GM06990 (cell line): ENCODE measurements around the gene MIER3.

Experiments
- DNase-seq: peaks from one replicate; pipeline ENCODE4 v3.0.0-alpha.2; 2011; ENCODE audit not compliant: insufficient read length; ENCODE audit errors: extremely low read depth
- H3K27me3 ChIP-seq: replicated peaks from 2 replicates; pipeline ENCODE4 v1.6.0; 2011; ENCODE audit warnings: low read length; ENCODE audit not compliant: control insufficient read depth, insufficient read depth
- H3K36me3 ChIP-seq: 2 replicates; pipeline ENCODE4 v1.5.1; 2011; ENCODE audit warnings: low read length; ENCODE audit not compliant: control insufficient read depth, insufficient read depth
- H3K4me3 ChIP-seq: replicated peaks from 2 replicates; pipeline ENCODE4 v1.5.1; 2011; ENCODE audit warnings: low read depth, mild to moderate bottlenecking, control low read depth, low read length
- TF ChIP-seq, protein P1 (sequence below): IDR thresholded peaks from 2 replicates; pipeline ENCODE4 v1.5.1; 2011; ENCODE audit warnings: low read length, control low read depth, mild to moderate bottlenecking, inconsistent platforms; ENCODE audit not compliant: insufficient read depth, poor library complexity, severe bottlenecking

Gene MIER3

DNA sequence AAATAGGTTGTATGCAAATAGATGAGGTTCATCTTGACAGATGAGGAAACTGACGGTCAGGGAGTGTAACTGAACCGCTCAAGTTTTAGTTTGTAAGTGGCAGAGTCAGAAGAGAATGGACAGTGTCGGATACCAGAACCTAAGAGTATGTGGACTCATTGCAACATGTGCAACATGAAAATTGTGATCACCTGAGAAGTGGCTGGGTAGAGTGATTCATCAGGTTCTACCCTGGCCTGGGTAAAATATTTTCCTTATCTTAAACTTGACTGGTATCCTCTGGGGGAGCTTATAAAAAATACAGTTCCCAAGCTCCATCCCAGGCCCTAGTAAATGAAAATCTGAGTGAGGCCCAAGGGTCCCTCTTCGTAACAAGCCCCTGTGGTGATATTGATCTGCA is 35.2 kb upstream of the MIER3 start:
- no peaks in the 10 kb centered on the region for H3K27me3 ChIP-seq
- H3K36me3 ChIP-seq = no peaks in the 10 kb centered on the region
- TF ChIP-seq, protein P1, sequence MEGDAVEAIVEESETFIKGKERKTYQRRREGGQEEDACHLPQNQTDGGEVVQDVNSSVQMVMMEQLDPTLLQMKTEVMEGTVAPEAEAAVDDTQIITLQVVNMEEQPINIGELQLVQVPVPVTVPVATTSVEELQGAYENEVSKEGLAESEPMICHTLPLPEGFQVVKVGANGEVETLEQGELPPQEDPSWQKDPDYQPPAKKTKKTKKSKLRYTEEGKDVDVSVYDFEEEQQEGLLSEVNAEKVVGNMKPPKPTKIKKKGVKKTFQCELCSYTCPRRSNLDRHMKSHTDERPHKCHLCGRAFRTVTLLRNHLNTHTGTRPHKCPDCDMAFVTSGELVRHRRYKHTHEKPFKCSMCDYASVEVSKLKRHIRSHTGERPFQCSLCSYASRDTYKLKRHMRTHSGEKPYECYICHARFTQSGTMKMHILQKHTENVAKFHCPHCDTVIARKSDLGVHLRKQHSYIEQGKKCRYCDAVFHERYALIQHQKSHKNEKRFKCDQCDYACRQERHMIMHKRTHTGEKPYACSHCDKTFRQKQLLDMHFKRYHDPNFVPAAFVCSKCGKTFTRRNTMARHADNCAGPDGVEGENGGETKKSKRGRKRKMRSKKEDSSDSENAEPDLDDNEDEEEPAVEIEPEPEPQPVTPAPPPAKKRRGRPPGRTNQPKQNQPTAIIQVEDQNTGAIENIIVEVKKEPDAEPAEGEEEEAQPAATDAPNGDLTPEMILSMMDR = no peak
- no peak overlapping the region for H3K4me3 ChIP-seq
- DNase-seq = no peak

DNA sequence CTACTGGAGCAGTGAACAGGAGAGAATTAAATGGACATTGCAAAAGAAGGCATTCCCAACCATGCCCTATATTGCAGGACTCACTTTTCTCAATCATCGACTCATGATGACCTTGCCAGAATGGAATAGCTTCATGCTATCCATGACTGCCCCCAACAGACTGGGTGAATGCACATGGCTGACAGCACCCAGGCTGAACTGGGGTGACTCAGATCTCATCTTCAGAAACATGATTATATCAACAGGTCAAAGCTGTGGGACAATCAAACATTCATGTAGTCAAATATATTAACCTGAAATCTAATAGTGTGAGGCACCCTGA is 34.7 kb upstream of the MIER3 start:
- DNase-seq = no peak
- no peaks in the 10 kb centered on the region for H3K27me3 ChIP-seq
- H3K4me3 ChIP-seq = no peak overlapping the region
- TF ChIP-seq, protein P1 = no peak
- no peaks in the 10 kb centered on the region for H3K36me3 ChIP-seq

DNA sequence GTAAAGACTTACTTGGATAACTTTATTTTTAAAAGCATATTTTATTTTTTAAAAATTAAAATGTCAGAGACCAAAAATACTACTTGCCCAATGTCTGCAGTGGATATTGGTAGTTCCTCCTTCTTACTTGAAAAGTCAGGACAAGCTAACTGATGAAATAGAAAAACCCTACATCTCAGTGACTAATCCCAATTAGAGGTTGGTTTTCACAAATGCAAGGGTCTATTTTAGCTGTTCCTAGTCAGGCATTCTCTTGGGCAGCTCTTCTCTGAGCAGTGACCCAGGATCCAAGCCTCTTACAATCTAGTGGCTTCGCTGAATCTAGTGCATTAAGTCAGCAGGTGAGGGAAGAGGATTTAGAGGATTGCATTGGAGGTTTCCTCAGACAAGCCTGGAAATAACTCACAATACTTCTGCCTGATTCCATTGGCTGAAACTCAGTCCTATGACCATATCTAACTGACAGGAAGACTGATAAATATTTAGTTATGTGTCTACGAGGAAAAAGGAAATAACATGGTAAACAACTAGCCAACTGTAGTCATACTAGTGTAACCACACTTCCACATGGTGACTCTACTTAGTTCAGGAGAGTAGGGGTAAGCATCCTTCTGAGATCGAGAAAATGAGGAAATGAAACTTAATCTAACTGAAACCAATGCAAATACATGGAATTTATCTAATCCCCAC is 34.2 kb upstream of the MIER3 start:
- TF ChIP-seq, protein P1 = no peak
- no peak overlapping the region for H3K4me3 ChIP-seq
- H3K36me3 ChIP-seq = no peaks in the 10 kb centered on the region
- DNase-seq = peak; percentile 29
- H3K27me3 ChIP-seq = no peaks in the 10 kb centered on the region

DNA sequence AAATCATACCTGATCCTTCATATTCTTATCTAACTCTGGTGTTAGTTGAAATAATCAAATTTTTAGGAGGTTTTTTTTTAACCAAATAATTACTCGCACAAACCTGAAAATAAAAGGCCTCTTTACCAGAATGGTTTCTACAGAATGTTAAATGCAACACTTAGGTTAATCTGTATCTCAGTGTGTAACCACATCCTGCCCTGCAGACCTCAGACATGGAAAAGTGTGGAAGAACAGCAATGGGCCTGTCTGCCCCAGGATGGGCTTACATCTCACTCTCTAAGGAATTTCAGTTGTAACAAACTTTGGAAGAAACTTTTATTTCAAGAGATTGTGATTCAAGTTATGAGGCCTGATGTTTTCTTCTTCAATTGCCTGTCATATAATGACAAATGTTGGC is 32.5 kb upstream of the MIER3 start:
- no peak for DNase-seq
- Histone ChIP-seq H3K27me3 (no peaks in the 10 kb centered on the region), H3K4me3 (no peak overlapping the region), H3K36me3 (no peaks in the 10 kb centered on the region)
- TF ChIP-seq, protein P1 = no peak

DNA sequence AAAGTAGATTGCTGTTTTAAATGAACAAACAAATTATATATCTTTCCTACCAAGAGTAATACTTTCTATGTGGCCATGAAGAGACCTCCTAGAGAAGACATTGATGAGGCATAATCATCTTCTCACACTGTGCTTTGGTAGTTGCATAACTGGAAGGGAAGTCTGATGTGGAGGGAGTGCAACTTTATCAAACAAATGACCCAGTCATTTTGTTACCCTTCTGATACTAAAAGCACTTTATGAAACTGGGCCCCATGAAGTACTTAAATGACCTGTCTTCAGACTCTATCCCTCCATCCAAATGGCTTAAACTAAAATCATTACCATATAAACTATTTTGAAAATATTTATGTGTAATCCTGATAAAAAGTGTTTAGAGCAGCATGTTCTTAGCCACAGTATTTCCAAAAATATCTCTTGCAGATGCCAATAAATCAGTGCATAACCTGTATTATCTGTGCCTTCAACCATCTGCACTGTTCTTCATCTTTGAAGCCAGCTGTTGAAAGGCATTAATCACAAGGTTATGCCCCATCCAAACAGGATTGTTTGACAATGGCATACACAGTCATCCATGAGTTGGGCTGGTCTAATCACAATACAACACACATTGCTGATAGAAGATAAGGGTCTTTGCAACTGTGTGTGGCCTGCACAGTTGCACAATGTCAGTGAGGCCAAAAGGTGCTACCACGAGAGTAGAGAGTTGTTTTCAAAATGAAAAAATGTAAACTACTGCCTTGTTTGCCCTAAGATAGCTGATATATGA is 31.9 kb upstream of the MIER3 start:
- Histone ChIP-seq H3K4me3 (no peak overlapping the region), H3K27me3 (no peaks in the 10 kb centered on the region), H3K36me3 (no peaks in the 10 kb centered on the region)
- no peak for DNase-seq
- TF ChIP-seq, protein P1 = no peak
